Spinal cord (tissue), 10 donors: ENCODE results near the gene EEF1G. TPM values are rescaled to one million over a fixed set of nuclear protein-coding genes. Genes with fewer than 3 reads are reported as not detected.

ENCODE experiments used
- DNase-seq, 6 donors: peaks; one replicate each; pipeline versions ENCODE4 v3.0.0 to v3.0.0-alpha.2; 2013 to 2015; ENCODE audit warnings: low spot score in 6 of 6, low read depth in 4 of 6
- H3K27ac ChIP-seq: one replicate; pipeline ENCODE4 v1.5.1; 2013; ENCODE audit warnings: low read depth, low read length, control low read depth
- H3K27me3 ChIP-seq: one replicate; pipeline ENCODE4 v1.6.1; 2013; ENCODE audit warnings: low read length; ENCODE audit not compliant: control insufficient read depth, insufficient read depth
- H3K36me3 ChIP-seq: one replicate; pipeline ENCODE4 v1.6.1; 2013; ENCODE audit warnings: low read length; ENCODE audit not compliant: control insufficient read depth, insufficient read depth
- H3K4me1 ChIP-seq: one replicate; pipeline ENCODE4 v1.6.1; 2013; ENCODE audit warnings: low read length; ENCODE audit not compliant: control insufficient read depth, insufficient read depth
- H3K4me3 ChIP-seq: one replicate; pipeline ENCODE4 v1.5.1; 2013; ENCODE audit warnings: low read depth, low read length, control low read depth
- H3K9me3 ChIP-seq: one replicate; pipeline ENCODE4 v1.6.1; 2013; ENCODE audit warnings: low read length; ENCODE audit not compliant: control insufficient read depth, insufficient read depth
- whole genome bisulfite sequencing: methylation state at CpG from one replicate; pipeline ENCODE4 v1.1.5; 2013; ENCODE audit warnings: missing lambda C conversion rate; ENCODE audit not compliant: insufficient coverage; 5-methylcytosine and 5-hydroxymethylcytosine counted together
- polyA plus RNA-seq, 2 donors: library from polyadenylated mRNA; unstranded; fragments of 120-200 nt; gene quantifications; one replicate each; pipeline ENCODE4 v1.2.1, GENCODE V29; 2013; ENCODE audit not compliant: insufficient read length in 2 of 2
- small RNA-seq: library from RNA; depleted of rRNA; stranded (forward); fragments of <200 nt; gene quantifications from one replicate; pipeline ENCODE3, GENCODE V24; 2014; ENCODE audit warnings: low replicate concordance
- total RNA-seq, 2 donors: library from RNA; depleted of rRNA in 1 of 2; stranded (reverse); fragments of 120-200 nt in 1 of 2; fragments of >200 nt in 1 of 2; gene quantifications; one replicate each; pipeline versions ENCODE4 v1.2.3 to v1.2.4, GENCODE V29; 2013 to 2014
- donor health status: healthy.

The EEF1G gene
- total and polyA plus RNA-seq, 4 donors = 887 to 2,100 (median 1,969) TPM

DNA sequence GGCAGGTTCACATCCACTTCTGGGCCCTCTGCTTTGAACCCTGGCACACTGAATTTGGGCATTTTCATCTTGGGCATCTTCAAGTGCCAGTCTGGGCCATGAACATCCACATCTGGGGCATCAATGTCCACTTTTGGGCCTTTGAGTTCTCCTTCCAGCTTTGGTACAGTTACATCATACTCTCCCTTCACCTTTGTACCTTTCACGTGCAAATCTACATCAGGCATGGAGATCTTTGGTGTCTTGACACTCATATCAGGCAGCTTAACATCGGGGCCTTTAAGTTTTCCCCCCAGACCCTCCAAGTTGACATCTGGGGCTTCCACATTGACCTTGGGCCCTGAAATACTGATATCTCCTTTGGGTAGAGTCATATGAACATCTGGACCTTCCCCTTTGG, 41.6 kb downstream of the EEF1G start:
- Histone ChIP-seq H3K36me3 (peaks cover 27% of the 10 kb centered on the region), H3K27ac (no peak overlapping the region), H3K27me3 (no peaks in the 10 kb centered on the region), H3K4me1 (peaks cover 7% of the 10 kb centered on the region), H3K4me3 (no peak overlapping the region), H3K9me3 (no peaks in the 10 kb centered on the region)
- 100% methylated on average over 2 of the region's 2 CpGs for WGBS
- DNase-seq = no peak

GRCh38 chr11:62516736-62517371, 56.8 kb downstream of the EEF1G start:
- no peaks in the 10 kb centered on the region for H3K9me3 ChIP-seq
- H3K4me3 ChIP-seq = no peak overlapping the region
- H3K36me3 ChIP-seq = no peaks in the 10 kb centered on the region
- WGBS = 81% methylated on average over 7 of the region's 14 CpGs
- no peaks in the 10 kb centered on the region for H3K4me1 ChIP-seq
- no peak overlapping the region for H3K27ac ChIP-seq
- no peaks in the 10 kb centered on the region for H3K27me3 ChIP-seq
- no peak for DNase-seq

DNA sequence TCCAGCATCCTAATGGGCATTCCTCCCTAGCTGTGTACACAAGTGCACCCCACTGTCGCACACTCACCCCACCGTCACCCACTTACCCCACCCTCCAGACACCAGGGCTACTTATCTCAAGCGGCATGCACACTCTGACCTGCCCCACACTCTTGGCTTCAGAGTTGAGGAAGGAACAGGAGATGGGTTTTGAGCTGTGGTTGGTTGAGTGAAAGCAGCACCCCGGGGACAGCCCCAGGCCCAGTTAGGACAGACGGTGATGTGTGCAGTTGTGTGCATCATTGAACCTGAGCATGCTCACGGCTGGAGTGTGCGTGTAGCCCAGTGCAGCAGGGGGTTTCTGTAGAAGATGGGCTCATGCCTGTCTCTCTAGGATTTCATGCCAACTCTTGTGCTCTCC, 59.5 kb downstream of the EEF1G start:
- no peak for DNase-seq
- WGBS = 82% methylated on average over 4 of the region's 7 CpGs
- Histone ChIP-seq H3K4me1 (peaks cover 4% of the 10 kb centered on the region), H3K9me3 (no peaks in the 10 kb centered on the region), H3K27ac (no peak overlapping the region), H3K27me3 (no peaks in the 10 kb centered on the region), H3K4me3 (no peak overlapping the region), H3K36me3 (no peaks in the 10 kb centered on the region)

GRCh38 chr11:62513626-62514025, 60.1 kb downstream of the EEF1G start:
- H3K4me1 ChIP-seq = peaks cover 8% of the 10 kb centered on the region
- no peak overlapping the region for H3K27ac ChIP-seq
- no peaks in the 10 kb centered on the region for H3K27me3 ChIP-seq
- 93% methylated on average over 6 of the region's 10 CpGs for WGBS
- no peak for DNase-seq
- H3K9me3 ChIP-seq = no peaks in the 10 kb centered on the region
- H3K4me3 ChIP-seq = no peak overlapping the region
- no peaks in the 10 kb centered on the region for H3K36me3 ChIP-seq

- Histone ChIP-seq H3K9me3 (no peaks in the 10 kb centered on the region), H3K4me1 (peaks cover 14% of the 10 kb centered on the region), H3K4me3 (no peak overlapping the region), H3K27me3 (no peaks in the 10 kb centered on the region), H3K27ac (no peak overlapping the region), H3K36me3 (no peaks in the 10 kb centered on the region)
- WGBS = 78% methylated on average over 3 of the region's 8 CpGs
- DNase-seq = no peak
These were observed 60.7 kb downstream of the EEF1G start for GRCh38 chr11:62512961-62513360.

Small RNAs within 50 kb of the gene (small RNA-seq; reads per million reads assigned to genes)
- gene AP001458.1 = not detected
- gene EEF1G = not detected
- 0.06 reads per million for gene MIR6747

Other genes with a start within 250 kb of the EEF1G start
- gene ASRGL1, start 236.4 kb downstream of the EEF1G start, total RNA-seq = 10 to 100 TPM; 24.5 to 24.9 TPM
- 10 to 100 TPM; 63.1 to 65.2 TPM for gene ASRGL1, start 236.4 kb downstream of the EEF1G start, polyA plus RNA-seq
- gene SCGB1A1, start 154.9 kb downstream of the EEF1G start, total RNA-seq = not detected
- under 1 TPM in 1 of 2 donors, not detected in 1; 0.69 TPM for gene SCGB1A1, start 154.9 kb downstream of the EEF1G start, polyA plus RNA-seq
- gene AHNAK, start 27.1 kb downstream of the EEF1G start, total RNA-seq = 100 to 1,000 TPM; 247 to 463 TPM
- 10 to 100 TPM; 60.2 to 84.0 TPM for gene AHNAK, start 27.1 kb downstream of the EEF1G start, polyA plus RNA-seq
- gene TUT1, start 17.6 kb upstream of the EEF1G start, total RNA-seq = 1 to 10 TPM; 4.3 to 9.0 TPM
- gene TUT1, start 17.6 kb upstream of the EEF1G start, polyA plus RNA-seq = 10 to 100 TPM; 18.4 to 22.1 TPM
- gene MTA2, start 28.0 kb upstream of the EEF1G start, total RNA-seq = 10 to 100 TPM; 72.9 to 88.0 TPM
- gene MTA2, start 28.0 kb upstream of the EEF1G start, polyA plus RNA-seq = 10 to 100 TPM; 82.1 to 91.6 TPM
- gene EML3, start 38.9 kb upstream of the EEF1G start, total RNA-seq = 10 to 100 TPM; 10.5 to 30.2 TPM
- 10 to 100 TPM; 30.3 to 46.3 TPM for gene EML3, start 38.9 kb upstream of the EEF1G start, polyA plus RNA-seq
- gene ROM1, start 39.4 kb upstream of the EEF1G start, total RNA-seq = 10 to 100 TPM in 1 of 2 donors, 1 to 10 TPM in 1; 4.8 to 11.9 TPM
- 10 to 100 TPM in 1 of 2 donors, 1 to 10 TPM in 1; 8.7 to 11.1 TPM for gene ROM1, start 39.4 kb upstream of the EEF1G start, polyA plus RNA-seq
- gene B3GAT3, start 48.1 kb upstream of the EEF1G start, total RNA-seq = 10 to 100 TPM; 26.6 to 40.5 TPM
- gene B3GAT3, start 48.1 kb upstream of the EEF1G start, polyA plus RNA-seq = 10 to 100 TPM; 54.2 to 70.5 TPM
- 100 to 1,000 TPM; 119 to 161 TPM for gene GANAB, start 72.7 kb upstream of the EEF1G start, total RNA-seq
- 100 to 1,000 TPM; 169 to 195 TPM for gene GANAB, start 72.7 kb upstream of the EEF1G start, polyA plus RNA-seq
- 10 to 100 TPM; 12.0 to 14.3 TPM for gene INTS5, start 79.4 kb upstream of the EEF1G start, total RNA-seq
- gene INTS5, start 79.4 kb upstream of the EEF1G start, polyA plus RNA-seq = 10 to 100 TPM; 15.5 to 17.9 TPM
- 10 to 100 TPM; 21.4 to 66.0 TPM for gene C11orf98, start 91.3 kb upstream of the EEF1G start, total RNA-seq
- 10 to 100 TPM; 61.9 to 63.5 TPM for gene C11orf98, start 91.3 kb upstream of the EEF1G start, polyA plus RNA-seq
- 10 to 100 TPM in 1 of 2 donors, 1 to 10 TPM in 1; 6.0 to 13.7 TPM for gene CSKMT, start 91.4 kb upstream of the EEF1G start, total RNA-seq
- 1 to 10 TPM; 8.1 to 9.6 TPM for gene CSKMT, start 91.4 kb upstream of the EEF1G start, polyA plus RNA-seq
- gene UQCC3, start 97.8 kb upstream of the EEF1G start, total RNA-seq = 10 to 100 TPM in 1 of 2 donors, 1 to 10 TPM in 1; 5.4 to 15.2 TPM
- 10 to 100 TPM; 13.7 to 14.3 TPM for gene UQCC3, start 97.8 kb upstream of the EEF1G start, polyA plus RNA-seq
- 1 to 10 TPM; 2.9 to 6.1 TPM for gene LBHD1, start 98.4 kb upstream of the EEF1G start, total RNA-seq
- 10 to 100 TPM in 1 of 2 donors, 1 to 10 TPM in 1; 7.5 to 10.2 TPM for gene LBHD1, start 98.4 kb upstream of the EEF1G start, polyA plus RNA-seq
- gene UBXN1, start 105.2 kb upstream of the EEF1G start, total RNA-seq = 10 to 100 TPM; 32.0 to 89.6 TPM
- gene UBXN1, start 105.2 kb upstream of the EEF1G start, polyA plus RNA-seq = 100 to 1,000 TPM; 141 to 148 TPM
- gene LRRN4CL, start 115.6 kb upstream of the EEF1G start, total RNA-seq = 10 to 100 TPM in 1 of 2 donors, 1 to 10 TPM in 1; 3.2 to 15.0 TPM
- gene LRRN4CL, start 115.6 kb upstream of the EEF1G start, polyA plus RNA-seq = 1 to 10 TPM in 1 of 2 donors, under 1 TPM in 1; 0.40 to 3.2 TPM
- 100 to 1,000 TPM; 147 to 179 TPM for gene BSCL2, start 133.5 kb upstream of the EEF1G start, total RNA-seq
- 100 to 1,000 TPM; 224 to 261 TPM for gene BSCL2, start 133.5 kb upstream of the EEF1G start, polyA plus RNA-seq
- gene GNG3, start 133.8 kb upstream of the EEF1G start, total RNA-seq = 10 to 100 TPM; 25.6 to 54.8 TPM
- gene GNG3, start 133.8 kb upstream of the EEF1G start, polyA plus RNA-seq = 100 to 1,000 TPM; 288 to 295 TPM
- gene HNRNPUL2, start 153.6 kb upstream of the EEF1G start, total RNA-seq = 10 to 100 TPM; 15.3 to 32.6 TPM
- gene HNRNPUL2, start 153.6 kb upstream of the EEF1G start, polyA plus RNA-seq = 10 to 100 TPM; 62.8 to 69.3 TPM
- gene TTC9C, start 154.6 kb upstream of the EEF1G start, total RNA-seq = 10 to 100 TPM; 30.7 to 40.9 TPM
- 10 to 100 TPM; 34.8 to 47.5 TPM for gene TTC9C, start 154.6 kb upstream of the EEF1G start, polyA plus RNA-seq
- 10 to 100 TPM; 11.7 to 15.3 TPM for gene ZBTB3, start 180.3 kb upstream of the EEF1G start, total RNA-seq
- gene ZBTB3, start 180.3 kb upstream of the EEF1G start, polyA plus RNA-seq = 10 to 100 TPM in 1 of 2 donors, 1 to 10 TPM in 1; 6.8 to 11.6 TPM
- 100 to 1,000 TPM in 1 of 2 donors, 10 to 100 TPM in 1; 80.1 to 178 TPM for gene POLR2G, start 187.7 kb upstream of the EEF1G start, total RNA-seq
- gene POLR2G, start 187.7 kb upstream of the EEF1G start, polyA plus RNA-seq = 100 to 1,000 TPM; 145 to 152 TPM
- gene TAF6L, start 197.5 kb upstream of the EEF1G start, total RNA-seq = 10 to 100 TPM; 14.4 to 29.5 TPM
- 10 to 100 TPM; 27.1 to 37.6 TPM for gene TAF6L, start 197.5 kb upstream of the EEF1G start, polyA plus RNA-seq
- gene TMEM179B, start 213.5 kb upstream of the EEF1G start, total RNA-seq = 10 to 100 TPM; 22.7 to 57.9 TPM
- gene TMEM179B, start 213.5 kb upstream of the EEF1G start, polyA plus RNA-seq = 10 to 100 TPM; 44.0 to 57.2 TPM
- gene TMEM223, start 218.1 kb upstream of the EEF1G start, total RNA-seq = 10 to 100 TPM; 12.3 to 24.0 TPM
- gene TMEM223, start 218.1 kb upstream of the EEF1G start, polyA plus RNA-seq = 10 to 100 TPM; 23.2 to 25.5 TPM
- 10 to 100 TPM; 32.2 to 46.2 TPM for gene NXF1, start 231.5 kb upstream of the EEF1G start, total RNA-seq
- gene NXF1, start 231.5 kb upstream of the EEF1G start, polyA plus RNA-seq = 100 to 1,000 TPM in 1 of 2 donors, 10 to 100 TPM in 1; 89.7 to 106 TPM